Forelimb muscle (tissue), 1 donor: Measurements from ENCODE around the gene GUCY2C. TPM values are rescaled to one million over a fixed set of nuclear protein-coding genes. Genes with fewer than 3 reads are reported as not detected.
A peak's percentile ranks its signal among the peaks of the same experiment; 100 is the strongest.
"Not testable (repeated sequence)": the region's sequence is repeated elsewhere in the genome, so short reads cannot be mapped to it uniquely, and the experiment has no call there.

Experiments
- DNase-seq: peaks from one replicate; pipeline ENCODE4 v3.0.0-alpha.2; 2013; ENCODE audit warnings: low read depth
- polyA plus RNA-seq: library from polyadenylated mRNA; unstranded; fragments of 120-200 nt; gene quantifications from one replicate; pipeline ENCODE4 v1.2.1, GENCODE V29; 2013; ENCODE audit not compliant: insufficient read length

GUCY2C gene
- polyA plus RNA-seq, result 0.16 TPM

GRCh38 chr12:14696265-14696741 is at the start of gene GUCY2C:
Gene GUCY2C (minus strand): TSS chr12:14696599. CDS start chr12:14696448, 151 bp downstream.
- DNase-seq, result no peak

- DNase-seq, result no peak
These were observed 46.7 kb upstream of the GUCY2C start for GRCh38 chr12:14743061-14743460.

- no peak for DNase-seq
These were observed 45.5 kb upstream of the GUCY2C start for GRCh38 chr12:14741942-14742341.

GRCh38 chr12:14741153-14741552 is 44.8 kb upstream of the GUCY2C start:
- DNase-seq, result no peak

GRCh38 chr12:14736441-14736840 is 40.0 kb upstream of the GUCY2C start:
- DNase-seq, result not testable (repeated sequence)

GRCh38 chr12:14731821-14732220 is 35.4 kb upstream of the GUCY2C start:
- no peak for DNase-seq

GRCh38 chr12:14729586-14729985 is 33.2 kb upstream of the GUCY2C start:
- DNase-seq, result no peak

- DNase-seq, result no peak
These were observed 27.4 kb upstream of the GUCY2C start for GRCh38 chr12:14723763-14724162.

- no peak for DNase-seq
These were observed 20.5 kb upstream of the GUCY2C start for GRCh38 chr12:14716848-14717444.

GRCh38 chr12:14714437-14714836 is 18.0 kb upstream of the GUCY2C start:
- no peak for DNase-seq

GRCh38 chr12:14710632-14711320 is 14.4 kb upstream of the GUCY2C start:
- DNase-seq, result no peak

GRCh38 chr12:14701809-14702568 is 5.6 kb upstream of the GUCY2C start:
- DNase-seq, result no peak

GRCh38 chr12:14700935-14701334 is 4.5 kb upstream of the GUCY2C start:
- no peak for DNase-seq

- no peak for DNase-seq
These were observed 3.5 kb upstream of the GUCY2C start for GRCh38 chr12:14699923-14700322.

GRCh38 chr12:14698555-14698954 is 2.2 kb upstream of the GUCY2C start:
- no peak for DNase-seq

GRCh38 chr12:14695715-14696141 is 671 bp downstream of the GUCY2C start:
- no peak for DNase-seq

- no peak for DNase-seq
These were observed 1.4 kb downstream of the GUCY2C start for GRCh38 chr12:14694970-14695369.

GRCh38 chr12:14694145-14694714 is 2.2 kb downstream of the GUCY2C start:
- no peak for DNase-seq

GRCh38 chr12:14693116-14693515 is 3.3 kb downstream of the GUCY2C start:
- DNase-seq, result no peak

- DNase-seq, result peak; percentile 39
These were observed 4.8 kb downstream of the GUCY2C start for GRCh38 chr12:14691560-14691959.

- DNase-seq, result no peak
These were observed 6.4 kb downstream of the GUCY2C start for GRCh38 chr12:14689996-14690395.

GRCh38 chr12:14689144-14689543 is 7.3 kb downstream of the GUCY2C start:
- DNase-seq, result no peak
